NCI-H1417 treated with DMSO at 0.1 percent for 48 hours (cell line): ENCODE results near the gene CCDC187.

ENCODE experiments used
- DNase-seq: peaks from one replicate; lab custom pipeline; 2025; lab: John Stamatoyannopoulos, UW

The CCDC187 gene

GRCh38 chr9:136339173-136339957 lies 35.5 kb upstream of the CCDC187 start:
- DNase-seq: no peak

- DNase-seq: no peak
Observed at GRCh38 chr9:136338511-136338910, 34.6 kb upstream of the CCDC187 start.

- no peak for DNase-seq
Observed at GRCh38 chr9:136337416-136338395, 33.8 kb upstream of the CCDC187 start.

- no peak for DNase-seq
Observed at GRCh38 chr9:136336881-136337280, 33.0 kb upstream of the CCDC187 start.

GRCh38 chr9:136336156-136336870 lies 32.4 kb upstream of the CCDC187 start:
- no peak for DNase-seq

GRCh38 chr9:136335296-136336155 lies 31.6 kb upstream of the CCDC187 start:
- DNase-seq: no peak

- DNase-seq: no peak
Observed at GRCh38 chr9:136334541-136334940, 30.6 kb upstream of the CCDC187 start.

- DNase-seq: no peak
Observed at GRCh38 chr9:136333486-136333885, 29.6 kb upstream of the CCDC187 start.

GRCh38 chr9:136333045-136333444 lies 29.2 kb upstream of the CCDC187 start:
- DNase-seq: no peak

GRCh38 chr9:136332482-136332983 lies 28.6 kb upstream of the CCDC187 start:
- DNase-seq: no peak

- no peak for DNase-seq
Observed at GRCh38 chr9:136331556-136332481, 27.9 kb upstream of the CCDC187 start.

- no peak for DNase-seq
Observed at GRCh38 chr9:136331030-136331429, 27.1 kb upstream of the CCDC187 start.

- no peak for DNase-seq
Observed at GRCh38 chr9:136330406-136330990, 26.6 kb upstream of the CCDC187 start.

- no peak for DNase-seq
Observed at GRCh38 chr9:136329636-136330405, 25.9 kb upstream of the CCDC187 start.

- DNase-seq: no peak
Observed at GRCh38 chr9:136329211-136329627, 25.3 kb upstream of the CCDC187 start.

- no peak for DNase-seq
Observed at GRCh38 chr9:136328622-136329041, 24.7 kb upstream of the CCDC187 start.

- DNase-seq: no peak
Observed at GRCh38 chr9:136328011-136328621, 24.2 kb upstream of the CCDC187 start.

- no peak for DNase-seq
Observed at GRCh38 chr9:136327304-136327974, 23.5 kb upstream of the CCDC187 start, which contains the start of gene GPSM1. Gene GPSM1 (plus strand): TSS chr9:136327539. CDS start chr9:136327696, 157 bp downstream.
